Liver (tissue), 3 donors: ENCODE results near the gene CPSF4L.

Experiments used
- CTCF ChIP-seq: fragments of 150-350 bp; IDR thresholded peaks from 2 replicates; pipeline ENCODE4 v1.5.1; 2017; ENCODE audit warnings: improper control_type of control experiment, low read depth, low read length; ENCODE audit not compliant: missing input control
- NR2F2 ChIP-seq: IDR thresholded peaks from 2 replicates; pipeline ENCODE4 v1.6.1; 2016; ENCODE audit warnings: antibody characterized with exemption
- RAD21 ChIP-seq, 2 donors: IDR thresholded peaks; 2 replicates each; pipeline ENCODE4 v1.6.1; 2016; ENCODE audit warnings: antibody characterized with exemption in 2 of 2, mild to moderate bottlenecking in 2 of 2
- TF ChIP-seq, protein P1 (sequence below): IDR thresholded peaks from 2 replicates; pipeline ENCODE4 v1.6.1; 2016; ENCODE audit warnings: antibody characterized with exemption
- donor health status: healthy.
- donor health status: healthy.

- no peak for TF ChIP-seq CTCF
- no peak for TF ChIP-seq NR2F2
- TF ChIP-seq, protein P1, sequence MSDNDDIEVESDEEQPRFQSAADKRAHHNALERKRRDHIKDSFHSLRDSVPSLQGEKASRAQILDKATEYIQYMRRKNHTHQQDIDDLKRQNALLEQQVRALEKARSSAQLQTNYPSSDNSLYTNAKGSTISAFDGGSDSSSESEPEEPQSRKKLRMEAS, result no peak
- TF ChIP-seq RAD21 (IDR thresholded peaks at IDR 0.05), result no peak
Observed at GRCh38 chr17:73309727-73310596, 48.3 kb upstream of the CPSF4L start.
